Breast epithelium (tissue), 3 donors: ENCODE data around the gene TMEM26.

Experiments
- POLR2A ChIP-seq: fragments of 450-650 bp; IDR thresholded peaks from one replicate; pipeline ENCODE4 v1.6.1; 2016; ENCODE audit warnings: antibody characterized with exemption, mild to moderate bottlenecking, moderate library complexity
- POLR2AphosphoS5 ChIP-seq, 3 donors: sonication (generic); formaldehyde crosslinking; IDR thresholded peaks; one replicate each; pipeline ENCODE4 v1.6.1; 2017; ENCODE audit warnings: antibody characterized with exemption in 3 of 3
- TF ChIP-seq, protein P1 (sequence below), 3 donors: fragments of 450-650 bp; IDR thresholded peaks; one replicate each; pipeline ENCODE4 v1.5.1; 2016 to 2017; ENCODE audit warnings: antibody characterized with exemption in 3 of 3, mild to moderate bottlenecking in 3 of 3, moderate library complexity in 3 of 3

DNA sequence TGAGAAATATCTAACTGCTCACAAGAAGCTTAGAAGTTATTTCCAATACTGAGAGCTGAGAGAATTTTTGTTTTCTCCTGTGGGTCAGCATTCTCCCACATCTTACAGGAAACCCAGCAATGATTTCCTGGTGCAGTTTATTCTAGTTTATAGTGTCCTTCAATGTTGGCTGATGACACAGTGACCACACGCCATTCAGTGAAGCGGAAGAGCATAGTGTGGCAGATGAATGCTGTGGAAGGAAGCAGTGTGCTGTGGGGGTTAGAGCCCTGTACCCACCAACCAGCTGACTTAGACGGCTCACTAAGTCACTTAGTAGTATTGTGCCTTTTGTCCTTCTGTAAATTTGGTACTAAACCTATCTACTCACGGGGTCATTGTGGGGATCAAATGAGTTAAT, 1.4 kb upstream of the TMEM26 start:
- TF ChIP-seq POLR2A (no peak), POLR2AphosphoS5 (IDR thresholded peaks at IDR 0.05) (no peak)
- TF ChIP-seq, protein P1, sequence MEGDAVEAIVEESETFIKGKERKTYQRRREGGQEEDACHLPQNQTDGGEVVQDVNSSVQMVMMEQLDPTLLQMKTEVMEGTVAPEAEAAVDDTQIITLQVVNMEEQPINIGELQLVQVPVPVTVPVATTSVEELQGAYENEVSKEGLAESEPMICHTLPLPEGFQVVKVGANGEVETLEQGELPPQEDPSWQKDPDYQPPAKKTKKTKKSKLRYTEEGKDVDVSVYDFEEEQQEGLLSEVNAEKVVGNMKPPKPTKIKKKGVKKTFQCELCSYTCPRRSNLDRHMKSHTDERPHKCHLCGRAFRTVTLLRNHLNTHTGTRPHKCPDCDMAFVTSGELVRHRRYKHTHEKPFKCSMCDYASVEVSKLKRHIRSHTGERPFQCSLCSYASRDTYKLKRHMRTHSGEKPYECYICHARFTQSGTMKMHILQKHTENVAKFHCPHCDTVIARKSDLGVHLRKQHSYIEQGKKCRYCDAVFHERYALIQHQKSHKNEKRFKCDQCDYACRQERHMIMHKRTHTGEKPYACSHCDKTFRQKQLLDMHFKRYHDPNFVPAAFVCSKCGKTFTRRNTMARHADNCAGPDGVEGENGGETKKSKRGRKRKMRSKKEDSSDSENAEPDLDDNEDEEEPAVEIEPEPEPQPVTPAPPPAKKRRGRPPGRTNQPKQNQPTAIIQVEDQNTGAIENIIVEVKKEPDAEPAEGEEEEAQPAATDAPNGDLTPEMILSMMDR (IDR thresholded peaks at IDR 0.05): no peak
